Measurements from ENCODE around the gene TACO1.

TACO1 gene

GRCh38 chr17:63622574-63623390 lies 22.1 kb downstream of the TACO1 start:
- Histone ChIP-seq H3K36me3 (ENCODE audit: control insufficient read depth, insufficient read depth, low read length) (no peaks in the 10 kb centered on the region), H3K4me3 (ENCODE audit: insufficient read depth, low read depth, low read length) (peak overlapping the region; percentile 52), H3K27me3 (ENCODE audit: control insufficient read depth, insufficient read depth, low read length, poor library complexity, severe bottlenecking) (no peaks in the 10 kb centered on the region), H3K4me1 (ENCODE audit: control insufficient read depth, insufficient read depth, low read length) (no peaks in the 10 kb centered on the region), H3K27ac (ENCODE audit: insufficient read depth, low read depth, low read length, poor library complexity, severe bottlenecking) (no peak overlapping the region), H3K9me3 (ENCODE audit: control insufficient read depth, low read length) (no peaks in the 10 kb centered on the region)
- 0% methylated on average over 100 of the region's 100 CpGs for WGBS, 2 experiments

GRCh38 chr17:63623786-63624530 lies 23.3 kb downstream of the TACO1 start:
- H3K9me3 ChIP-seq (ENCODE audit: control insufficient read depth, low read length): no peaks in the 10 kb centered on the region
- H3K36me3 ChIP-seq (ENCODE audit: control insufficient read depth, insufficient read depth, low read length): no peaks in the 10 kb centered on the region
- WGBS, 2 experiments: 45 to 53% methylated on average over 6 to 7 of the region's 7 CpGs
- no peak overlapping the region for H3K27ac ChIP-seq (ENCODE audit: insufficient read depth, low read depth, low read length, poor library complexity, severe bottlenecking)
- no peaks in the 10 kb centered on the region for H3K4me1 ChIP-seq (ENCODE audit: control insufficient read depth, insufficient read depth, low read length)
- H3K4me3 ChIP-seq (ENCODE audit: insufficient read depth, low read depth, low read length): peak overlapping the region; percentile 52
- H3K27me3 ChIP-seq (ENCODE audit: control insufficient read depth, insufficient read depth, low read length, poor library complexity, severe bottlenecking): no peaks in the 10 kb centered on the region

GRCh38 chr17:63624531-63624880 lies 23.8 kb downstream of the TACO1 start:
- no peaks in the 10 kb centered on the region for H3K4me1 ChIP-seq (ENCODE audit: control insufficient read depth, insufficient read depth, low read length)
- no peaks in the 10 kb centered on the region for H3K9me3 ChIP-seq (ENCODE audit: control insufficient read depth, low read length)
- H3K27ac ChIP-seq (ENCODE audit: insufficient read depth, low read depth, low read length, poor library complexity, severe bottlenecking): no peak overlapping the region
- no peaks in the 10 kb centered on the region for H3K27me3 ChIP-seq (ENCODE audit: control insufficient read depth, insufficient read depth, low read length, poor library complexity, severe bottlenecking)
- no peaks in the 10 kb centered on the region for H3K36me3 ChIP-seq (ENCODE audit: control insufficient read depth, insufficient read depth, low read length)
- 88% methylated on average over 1 of the region's 1 CpG for WGBS, 2 experiments
- H3K4me3 ChIP-seq (ENCODE audit: insufficient read depth, low read depth, low read length): no peak overlapping the region

DNA sequence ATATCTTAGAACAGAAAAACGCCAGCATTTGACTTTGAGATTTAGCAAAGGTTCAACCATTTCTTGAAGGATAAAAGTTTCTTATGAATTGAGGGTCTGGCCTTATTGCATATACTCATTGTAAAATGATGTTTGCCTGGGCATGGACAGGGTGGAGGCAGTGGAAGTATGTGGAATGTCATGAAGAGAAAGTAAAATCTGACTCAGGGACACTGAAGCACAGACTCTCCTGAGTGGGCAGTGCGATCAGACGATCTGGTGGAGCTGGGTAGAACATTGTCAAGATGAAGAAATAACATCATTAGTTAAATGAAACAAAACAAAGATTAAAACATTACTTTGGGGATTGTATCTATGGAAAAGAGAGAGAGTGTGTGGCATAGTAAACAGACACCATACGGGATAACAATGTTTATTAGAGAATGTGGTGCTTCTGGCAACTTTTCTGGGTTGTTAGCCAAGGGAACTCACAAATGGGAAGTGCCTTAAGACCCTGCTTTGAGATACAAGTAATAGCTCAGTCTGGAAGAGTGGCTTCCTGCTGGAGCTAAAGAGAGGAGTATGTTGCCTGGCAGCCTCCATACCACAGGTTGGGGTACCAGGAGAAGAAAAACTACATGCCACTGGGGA lies 26.0 kb downstream of the TACO1 start:
- no peaks in the 10 kb centered on the region for H3K9me3 ChIP-seq (ENCODE audit: control insufficient read depth, low read length)
- no peak overlapping the region for H3K4me3 ChIP-seq (ENCODE audit: insufficient read depth, low read depth, low read length)
- no peaks in the 10 kb centered on the region for H3K36me3 ChIP-seq (ENCODE audit: control insufficient read depth, insufficient read depth, low read length)
- H3K27me3 ChIP-seq (ENCODE audit: control insufficient read depth, insufficient read depth, low read length, poor library complexity, severe bottlenecking): no peaks in the 10 kb centered on the region
- H3K4me1 ChIP-seq (ENCODE audit: control insufficient read depth, insufficient read depth, low read length): no peaks in the 10 kb centered on the region
- no peak overlapping the region for H3K27ac ChIP-seq (ENCODE audit: insufficient read depth, low read depth, low read length, poor library complexity, severe bottlenecking)
- WGBS, 2 experiments: 87 to 95% methylated on average over 4 of the region's 4 CpGs

- no peaks in the 10 kb centered on the region for H3K36me3 ChIP-seq (ENCODE audit: control insufficient read depth, insufficient read depth, low read length)
- no peak overlapping the region for H3K4me3 ChIP-seq (ENCODE audit: insufficient read depth, low read depth, low read length)
- WGBS, 2 experiments: 100% methylated on average over 1 of the region's 1 CpG; no CpG with 5 or more reads in 1 of the 2 experiments
- no peaks in the 10 kb centered on the region for H3K4me1 ChIP-seq (ENCODE audit: control insufficient read depth, insufficient read depth, low read length)
- no peak overlapping the region for H3K27ac ChIP-seq (ENCODE audit: insufficient read depth, low read depth, low read length, poor library complexity, severe bottlenecking)
- H3K27me3 ChIP-seq (ENCODE audit: control insufficient read depth, insufficient read depth, low read length, poor library complexity, severe bottlenecking): no peaks in the 10 kb centered on the region
- H3K9me3 ChIP-seq (ENCODE audit: control insufficient read depth, low read length): no peaks in the 10 kb centered on the region
Observed at GRCh38 chr17:63629627-63630026, 28.9 kb downstream of the TACO1 start.

GRCh38 chr17:63631062-63631461 lies 30.4 kb downstream of the TACO1 start:
- Histone ChIP-seq H3K9me3 (ENCODE audit: control insufficient read depth, low read length) (no peaks in the 10 kb centered on the region), H3K27ac (ENCODE audit: insufficient read depth, low read depth, low read length, poor library complexity, severe bottlenecking) (no peak overlapping the region), H3K36me3 (ENCODE audit: control insufficient read depth, insufficient read depth, low read length) (no peaks in the 10 kb centered on the region), H3K4me1 (ENCODE audit: control insufficient read depth, insufficient read depth, low read length) (no peaks in the 10 kb centered on the region), H3K27me3 (ENCODE audit: control insufficient read depth, insufficient read depth, low read length, poor library complexity, severe bottlenecking) (no peaks in the 10 kb centered on the region), H3K4me3 (ENCODE audit: insufficient read depth, low read depth, low read length) (no peak overlapping the region)
- WGBS, 2 experiments: 89 to 97% methylated on average over 3 of the region's 3 CpGs

DNA sequence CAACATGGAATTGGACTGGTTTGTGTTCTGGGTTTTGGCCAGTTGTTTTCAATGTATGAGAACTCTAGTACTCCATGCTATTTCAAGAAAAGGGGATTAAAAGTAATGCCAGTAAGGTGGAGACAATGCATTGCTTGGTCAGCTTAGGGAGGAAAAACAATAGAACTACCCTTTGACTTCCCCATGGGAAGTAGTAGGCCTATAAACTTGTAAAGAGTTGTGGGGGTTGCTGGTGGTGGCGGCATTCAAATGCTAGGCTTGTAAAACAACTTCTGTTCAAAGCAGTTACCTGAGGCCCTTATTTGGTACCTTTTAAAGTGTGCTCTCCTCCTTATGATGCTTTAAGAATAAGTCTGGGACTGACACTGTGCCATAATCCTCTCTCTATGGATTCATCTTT lies 30.9 kb downstream of the TACO1 start:
- WGBS, 2 experiments: 45 to 63% methylated on average over 1 of the region's 1 CpG
- Histone ChIP-seq H3K4me1 (ENCODE audit: control insufficient read depth, insufficient read depth, low read length) (no peaks in the 10 kb centered on the region), H3K36me3 (ENCODE audit: control insufficient read depth, insufficient read depth, low read length) (no peaks in the 10 kb centered on the region), H3K27ac (ENCODE audit: insufficient read depth, low read depth, low read length, poor library complexity, severe bottlenecking) (no peak overlapping the region), H3K4me3 (ENCODE audit: insufficient read depth, low read depth, low read length) (no peak overlapping the region), H3K9me3 (ENCODE audit: control insufficient read depth, low read length) (no peaks in the 10 kb centered on the region), H3K27me3 (ENCODE audit: control insufficient read depth, insufficient read depth, low read length, poor library complexity, severe bottlenecking) (no peaks in the 10 kb centered on the region)

GRCh38 chr17:63633742-63634141 lies 33.0 kb downstream of the TACO1 start:
- Histone ChIP-seq H3K27ac (ENCODE audit: insufficient read depth, low read depth, low read length, poor library complexity, severe bottlenecking) (no peak overlapping the region), H3K4me1 (ENCODE audit: control insufficient read depth, insufficient read depth, low read length) (no peaks in the 10 kb centered on the region), H3K9me3 (ENCODE audit: control insufficient read depth, low read length) (no peaks in the 10 kb centered on the region), H3K36me3 (ENCODE audit: control insufficient read depth, insufficient read depth, low read length) (no peaks in the 10 kb centered on the region), H3K27me3 (ENCODE audit: control insufficient read depth, insufficient read depth, low read length, poor library complexity, severe bottlenecking) (no peaks in the 10 kb centered on the region), H3K4me3 (ENCODE audit: insufficient read depth, low read depth, low read length) (no peak overlapping the region)

DNA sequence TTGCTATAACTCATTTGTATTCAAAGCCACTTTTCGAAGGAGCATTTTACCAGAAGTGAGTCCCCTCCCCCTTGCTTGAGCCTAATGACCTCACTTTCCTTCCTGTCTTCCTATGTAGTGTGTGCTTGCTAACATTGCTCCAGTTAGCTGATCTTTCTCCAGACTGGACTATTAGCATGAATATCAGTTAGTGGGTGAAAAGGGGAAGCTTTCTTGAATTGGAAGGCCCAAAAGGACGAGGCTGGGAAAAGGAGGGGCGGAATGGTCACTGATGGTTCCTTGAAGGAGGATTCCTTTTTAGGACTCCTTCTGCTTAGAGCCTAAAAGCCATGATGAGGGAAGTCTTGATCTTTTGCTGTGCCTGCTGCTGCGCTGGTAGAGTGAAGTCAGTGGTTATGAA lies 33.5 kb downstream of the TACO1 start:
- H3K4me3 ChIP-seq (ENCODE audit: insufficient read depth, low read depth, low read length): no peak overlapping the region
- H3K36me3 ChIP-seq (ENCODE audit: control insufficient read depth, insufficient read depth, low read length): no peaks in the 10 kb centered on the region
- H3K27me3 ChIP-seq (ENCODE audit: control insufficient read depth, insufficient read depth, low read length, poor library complexity, severe bottlenecking): no peaks in the 10 kb centered on the region
- no peaks in the 10 kb centered on the region for H3K4me1 ChIP-seq (ENCODE audit: control insufficient read depth, insufficient read depth, low read length)
- H3K9me3 ChIP-seq (ENCODE audit: control insufficient read depth, low read length): no peaks in the 10 kb centered on the region
- no peak overlapping the region for H3K27ac ChIP-seq (ENCODE audit: insufficient read depth, low read depth, low read length, poor library complexity, severe bottlenecking)
- 65 to 70% methylated on average over 4 of the region's 4 CpGs for WGBS, 2 experiments

DNA sequence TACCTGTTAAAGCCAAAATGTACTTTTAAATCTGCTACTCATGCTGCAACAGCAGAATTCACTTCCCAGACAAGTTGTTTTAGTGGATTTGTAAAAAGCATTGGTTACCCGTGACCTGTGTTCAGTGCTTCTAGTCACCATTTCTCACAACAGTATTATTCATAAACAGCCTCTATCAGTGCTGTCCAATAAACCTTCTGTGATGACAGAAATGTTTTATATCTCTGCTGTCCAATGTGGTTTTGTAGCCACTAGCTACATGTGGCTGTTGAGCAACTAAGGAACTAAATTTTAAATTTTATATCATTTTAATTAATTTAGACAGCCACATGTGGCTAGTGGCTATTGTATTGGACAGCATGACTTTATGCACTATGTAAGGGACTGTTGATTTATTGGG lies 34.1 kb downstream of the TACO1 start:
- 95 to 100% methylated on average over 1 of the region's 1 CpG for WGBS, 2 experiments
- no peaks in the 10 kb centered on the region for H3K9me3 ChIP-seq (ENCODE audit: control insufficient read depth, low read length)
- no peaks in the 10 kb centered on the region for H3K4me1 ChIP-seq (ENCODE audit: control insufficient read depth, insufficient read depth, low read length)
- H3K4me3 ChIP-seq (ENCODE audit: insufficient read depth, low read depth, low read length): no peak overlapping the region
- no peak overlapping the region for H3K27ac ChIP-seq (ENCODE audit: insufficient read depth, low read depth, low read length, poor library complexity, severe bottlenecking)
- no peaks in the 10 kb centered on the region for H3K27me3 ChIP-seq (ENCODE audit: control insufficient read depth, insufficient read depth, low read length, poor library complexity, severe bottlenecking)
- H3K36me3 ChIP-seq (ENCODE audit: control insufficient read depth, insufficient read depth, low read length): no peaks in the 10 kb centered on the region

Measured in ectodermal cell (in vitro differentiated cells).